Heart right ventricle (tissue), 16 donors: Measurements from ENCODE around the gene JUP. TPM values are rescaled to one million over a fixed set of nuclear protein-coding genes. Genes with fewer than 3 reads are reported as not detected.

Source experiments
- ATAC-seq, 8 donors: fragments of 200-7000 bp; cut with Tn5 transposase; one replicate each; pipeline ENCODE4 v1.9.1; 2020; ENCODE audit warnings: mild to moderate bottlenecking in 8 of 8, moderate library complexity in 8 of 8, moderate number of reproducible peaks in 1 of 8
- DNase-seq, 2 donors: peaks; one replicate each; pipeline ENCODE4 v3.0.0-alpha.2; 2020
- H3K27ac ChIP-seq, 10 donors: fragments of 200-600 bp; sonication (generic) in 2 of 10; one replicate each; pipeline versions ENCODE4 v1.5.0 to v1.8.0; 2020 to 2022; ENCODE audit warnings: mild to moderate bottlenecking in 3 of 10
- H3K27me3 ChIP-seq, 7 donors: fragments of 200-600 bp; one replicate each; pipeline ENCODE4 v1.8.0; 2021 to 2022; ENCODE audit warnings: mild to moderate bottlenecking in 2 of 7
- H3K36me3 ChIP-seq, 9 donors: fragments of 200-600 bp; sonication (generic) in 1 of 9; one replicate each; pipeline versions ENCODE4 v1.5.0 to v1.8.0; 2020 to 2022; ENCODE audit warnings: mild to moderate bottlenecking in 2 of 9
- H3K4me1 ChIP-seq, 9 donors: fragments of 200-600 bp; sonication (generic) in 1 of 9; one replicate each; pipeline versions ENCODE4 v1.5.0 to v1.8.0; 2020 to 2022; ENCODE audit warnings: mild to moderate bottlenecking in 4 of 9
- H3K4me3 ChIP-seq, 10 donors: fragments of 200-600 bp; sonication (generic) in 2 of 10; one replicate each; pipeline versions ENCODE4 v1.5.0 to v1.8.0; 2020 to 2022; ENCODE audit warnings: mild to moderate bottlenecking in 7 of 10, moderate library complexity in 2 of 10
- H3K9me3 ChIP-seq, 11 donors: fragments of 200-600 bp in 10 of 11; sonication (generic) in 2 of 11; one replicate each; pipeline versions ENCODE4 v1.5.0 to v1.8.0; 2013 to 2022; ENCODE audit warnings: mild to moderate bottlenecking in 2 of 11, control low read depth in 1 of 11, moderate library complexity in 1 of 11
- CTCF ChIP-seq, 9 donors: fragments of 200-600 bp; sonication (generic) in 2 of 9; IDR thresholded peaks; one replicate each; pipeline versions ENCODE4 v1.5.0 to v1.8.0; 2021 to 2022; ENCODE audit warnings: antibody characterized with exemption in 9 of 9, mild to moderate bottlenecking in 5 of 9, moderate library complexity in 1 of 9
- WGBS, 2 donors: extraction: QIAGEN DNeasy Blood & Tissue Kit; methylation state at CpG; one replicate each; pipeline ENCODE4 v1.1.7; 2013; ENCODE audit warnings: inconsistent platforms in 1 of 2; 5-methylcytosine and 5-hydroxymethylcytosine counted together
- intact Hi-C, 10 donors: fragments of 100-400 bp; cut with DNase I; formaldehyde crosslinking; loops; one replicate each; pipeline versions ENCODE4 v1.11.1 to v1.14.2; 2022
- polyA plus RNA-seq, 2 donors: library from polyadenylated mRNA; stranded (reverse); fragments of 200-250 nt; gene quantifications; one replicate each; pipeline ENCODE4 v1.2.3, GENCODE V29; 2013
- total RNA-seq, 10 donors: library from RNA; stranded (reverse); fragmentation: NEBNext Ultra II Directional in 3 of 10; extraction: Animal tissue kit (Norgen Biotek cat#: 25700) in 3 of 10; gene quantifications; one replicate each; pipeline versions ENCODE4 v1.2.1 to v1.2.4, GENCODE V29; 2021 to 2023
- donor health status: Arrhythmogenic right ventricular cardiomyopathy.
- donor health status: ischemic (EF 13 %, LVEDD 7.1; RV severe dilation, severe dysfunction).
- donor health status: healthy with polysubstance abuse.
- donor health status: DM: no; HTN: yes; CAD: no.
- donor health status: DM: no; HTN: no; CAD: no.
- donor health status: ischemic (EF 25% LVEDD 6.9; RV normal size, moderate dysfunction).
- donor health status: ischemic (EF 25% LVEDD 5.7; RV mildly dilated, moderate dysfunction).
- donor health status: healthy.
- donor health status: DM: yes; HTN: yes; CAD: no.
- donor health status: Ischemic cardiomyopathy.
- donor health status: ischemic (EF 35%, LVEDD 5.7; RV mildly dilated, moderate dysfunction).
- donor health status: nonischemic (EF 11% LVEDD 7.7; RV severe dilation, severe dysfunction).
- donor health status: DM: yes; HTN: yes; CAD: no.
- donor health status: PGD.
- donor health status: ischemic (EF 29% LVEDD 5.4; RV normal size, mild dysfunction).
- donor health status: nonischemic (EF 23%, LVEDD 6.1; RV moderate dilation, normal function).

JUP gene
- total and polyA plus RNA-seq, 12 donors: 80.2 to 217 (median 154) TPM

GRCh38 chr17:41717408-41718286, 68.9 kb downstream of the JUP start:
- Histone ChIP-seq H3K27me3 (peaks cover 0 to under 1% (median 0%) of the 10 kb centered on the region in 7 donors), H3K4me3 (no peak overlapping the region), H3K36me3 (no peaks in the 10 kb centered on the region), H3K27ac (no peak overlapping the region), H3K9me3 (no peaks in the 10 kb centered on the region), H3K4me1 (peaks cover 0 to 11% (median 0%) of the 10 kb centered on the region in 9 donors)
- no peak for ATAC-seq
- no peak for DNase-seq
- TF ChIP-seq CTCF (IDR thresholded peaks at IDR 0.05): no peak
- intact Hi-C loops: no loop called here
- 70 to 74% methylated on average over 15 of the region's 15 CpGs for WGBS, 2 donors

DNA sequence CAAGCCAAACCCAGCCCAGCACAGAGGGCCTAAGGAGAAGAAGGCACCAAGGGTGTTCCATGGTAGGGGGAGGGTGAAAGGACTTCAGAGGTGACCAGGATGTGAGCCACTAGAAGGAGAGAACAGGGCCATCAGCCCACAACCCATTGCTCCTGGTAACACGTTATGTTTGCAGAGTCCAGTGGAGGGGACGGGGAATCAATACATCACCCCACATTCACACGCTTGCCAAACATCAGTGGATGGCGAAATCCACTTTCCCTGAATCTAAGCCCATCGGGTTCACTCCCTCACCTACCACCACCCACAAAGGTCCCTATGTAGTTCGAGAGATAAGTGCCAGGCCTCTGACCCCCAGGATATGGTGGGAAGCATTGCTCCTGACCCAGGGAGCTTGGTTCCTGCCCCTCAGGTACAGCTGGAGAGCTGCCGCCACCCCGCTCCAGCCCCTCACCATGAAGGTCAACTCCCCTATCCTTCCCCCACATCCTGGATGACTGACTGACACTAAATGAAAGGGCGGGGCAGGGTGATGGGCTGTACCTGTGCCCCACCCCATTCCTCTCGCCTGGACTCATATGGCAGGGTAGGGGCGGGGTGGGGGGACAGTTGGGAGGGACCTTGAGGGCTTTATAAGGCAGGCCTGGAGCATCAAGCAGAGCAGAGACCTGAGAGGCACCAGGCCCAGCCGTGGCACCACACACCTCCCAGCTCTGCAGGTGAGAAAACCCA, 74.7 kb downstream of the JUP start, which contains the start of gene GAST:
GAST (plus strand) TSS at position 663 of the 732 bp plus-strand sequence. CDS start 3,106 bp downstream, outside the sequence.
- TF ChIP-seq CTCF (IDR thresholded peaks at IDR 0.05): no peak
- ATAC-seq: no peak
- H3K27me3 ChIP-seq: peaks cover 0 to 14% (median 4%) of the 10 kb centered on the region in 7 donors

DNA sequence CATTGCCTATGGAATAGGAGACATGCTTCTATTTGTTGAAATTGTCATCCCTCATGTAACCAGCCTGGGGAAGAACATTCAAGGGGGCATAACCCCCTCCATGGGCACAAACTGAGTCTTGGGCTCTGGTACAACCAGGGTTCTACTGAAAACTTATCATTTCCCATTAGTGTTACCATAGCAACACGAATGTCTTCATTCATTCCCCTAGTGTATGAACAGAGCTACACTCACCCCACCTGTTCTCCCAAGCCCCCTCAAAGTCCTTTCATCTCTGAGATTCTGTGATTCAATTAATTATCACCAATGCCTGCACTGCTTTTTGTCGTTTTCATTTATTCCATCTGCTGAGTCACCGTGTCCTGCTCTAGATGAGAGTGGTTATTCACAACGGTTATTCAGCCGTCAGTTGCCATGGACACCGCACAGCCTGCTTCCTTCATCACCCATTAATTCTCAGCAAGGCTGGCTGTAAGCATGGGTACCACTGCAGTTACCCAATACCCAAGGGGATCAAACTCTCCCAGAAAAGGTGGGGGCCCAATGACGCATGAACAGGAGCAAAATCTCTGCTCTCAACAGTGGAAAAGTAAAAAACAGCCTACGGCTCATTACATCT, 75.9 kb downstream of the JUP start:
- no peak for TF ChIP-seq CTCF (IDR thresholded peaks at IDR 0.05)
- ATAC-seq: no peak
- Histone ChIP-seq H3K4me1 (no peaks in the 10 kb centered on the region), H3K36me3 (no peaks in the 10 kb centered on the region), H3K4me3 (no peak overlapping the region), H3K9me3 (no peaks in the 10 kb centered on the region), H3K27ac (no peak overlapping the region), H3K27me3 (peaks cover 0 to 14% (median 4%) of the 10 kb centered on the region in 7 donors)
- WGBS, 2 donors: 65 to 66% methylated on average over 8 of the region's 8 CpGs
- DNase-seq: no peak
- intact Hi-C loops: no loop called here

More for the DNA sequence above, 74.7 kb downstream of the JUP start, which contains the start of gene GAST:
- Histone ChIP-seq H3K4me3 (no peak within 1 kb of the TSS), H3K27ac (no peak within 1 kb of the TSS), H3K36me3 (no peaks in the 10 kb centered on the region), H3K9me3 (no peaks in the 10 kb centered on the region), H3K4me1 (no peaks in the 10 kb centered on the region)
- no peak for DNase-seq
- 89 to 92% methylated on average over 12 of the region's 12 CpGs for WGBS, 2 donors
- intact Hi-C loops: no loop called here
